HPDE6-E6E7 (cell line): ENCODE data around the gene KLHDC1.
A peak's percentile ranks its signal among the peaks of the same experiment; 100 is the strongest.
"Not testable (repeated sequence)": the region's sequence is repeated elsewhere in the genome, so short reads cannot be mapped to it uniquely, and the experiment has no call there.

ENCODE experiments used
- DNase-seq: peaks from one replicate; pipeline ENCODE4 v3.0.0; 2011; ENCODE audit warnings: missing footprints; ENCODE audit errors: extremely low spot score

The KLHDC1 gene

GRCh38 chr14:49721733-49722435 lies 29.0 kb downstream of the KLHDC1 start:
- not testable (repeated sequence) for DNase-seq

- DNase-seq = no peak
Observed at GRCh38 chr14:49727171-49727570, 34.3 kb downstream of the KLHDC1 start.

- DNase-seq = no peak
Observed at GRCh38 chr14:49732896-49733295, 40.0 kb downstream of the KLHDC1 start.

GRCh38 chr14:49733836-49734235 lies 40.9 kb downstream of the KLHDC1 start:
- no peak for DNase-seq

GRCh38 chr14:49735669-49736068 lies 42.7 kb downstream of the KLHDC1 start:
- DNase-seq = not testable (repeated sequence)

- no peak for DNase-seq
Observed at GRCh38 chr14:49745191-49745590, 52.3 kb downstream of the KLHDC1 start.

- not testable (repeated sequence) for DNase-seq
Observed at GRCh38 chr14:49746476-49746875, 53.6 kb downstream of the KLHDC1 start.

- DNase-seq = no peak
Observed at GRCh38 chr14:49754570-49755097, 61.7 kb downstream of the KLHDC1 start.

GRCh38 chr14:49755378-49755777 lies 62.5 kb downstream of the KLHDC1 start:
- DNase-seq = no peak

GRCh38 chr14:49761839-49762551 lies 69.1 kb downstream of the KLHDC1 start:
- DNase-seq = no peak

GRCh38 chr14:49766839-49767238 lies 73.9 kb downstream of the KLHDC1 start:
- no peak for DNase-seq

- no peak for DNase-seq
Observed at GRCh38 chr14:49767270-49767570, 74.3 kb downstream of the KLHDC1 start.

- DNase-seq = peak; percentile 72
Observed at GRCh38 chr14:49767571-49768300, 74.8 kb downstream of the KLHDC1 start, which contains the start of gene KLHDC2. Gene KLHDC2 (plus strand): TSS chr14:49768153. CDS start chr14:49768469, 316 bp downstream.

- DNase-seq = peak; percentile 60
Observed at GRCh38 chr14:49768301-49769121, 75.6 kb downstream of the KLHDC1 start.

- DNase-seq = no peak
Observed at GRCh38 chr14:49769171-49769570, 76.3 kb downstream of the KLHDC1 start.

GRCh38 chr14:49769581-49770211 lies 76.8 kb downstream of the KLHDC1 start:
- no peak for DNase-seq

GRCh38 chr14:49770212-49770817 lies 77.4 kb downstream of the KLHDC1 start:
- no peak for DNase-seq

GRCh38 chr14:49771691-49772090 lies 78.8 kb downstream of the KLHDC1 start:
- not testable (repeated sequence) for DNase-seq

- no peak for DNase-seq
Observed at GRCh38 chr14:49774106-49774505, 81.2 kb downstream of the KLHDC1 start.

GRCh38 chr14:49778421-49778820 lies 85.5 kb downstream of the KLHDC1 start:
- DNase-seq = no peak

GRCh38 chr14:49781040-49781439 lies 88.1 kb downstream of the KLHDC1 start:
- not testable (repeated sequence) for DNase-seq
